GM12873 (cell line): ENCODE data around the gene STAU1.

Source experiments
- CTCF ChIP-seq: IDR thresholded peaks from 2 replicates; pipeline ENCODE4 v1.5.1; 2012; ENCODE audit warnings: low read depth, mild to moderate bottlenecking, moderate library complexity, low read length, control low read depth; ENCODE audit not compliant: insufficient read depth; ENCODE audit errors: missing control alignments

The STAU1 gene

DNA sequence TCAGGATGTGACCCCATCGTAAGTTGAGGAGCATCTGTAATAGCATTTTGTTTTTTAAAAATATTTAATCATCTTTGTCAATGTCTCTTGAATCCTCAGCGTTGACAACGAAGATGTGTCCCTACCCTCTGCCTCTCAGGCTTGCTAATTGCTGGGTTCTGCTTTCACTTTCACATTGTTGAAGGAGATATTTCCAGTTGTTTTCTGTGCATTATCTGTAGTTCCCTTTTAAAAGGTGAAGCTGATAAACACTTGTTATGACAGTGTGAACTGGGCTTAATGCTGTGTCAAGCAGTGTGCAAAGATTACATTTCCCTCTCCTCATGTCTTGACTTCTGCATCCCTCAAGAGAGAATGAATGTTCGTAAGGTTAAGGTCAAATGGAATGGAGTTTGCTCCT, 87.2 kb downstream of the STAU1 start:
- TF ChIP-seq CTCF: no peak

GRCh38 chr20:49099011-49099410, 89.1 kb downstream of the STAU1 start:
- TF ChIP-seq CTCF: no peak

- no peak for TF ChIP-seq CTCF
Observed at GRCh38 chr20:49098136-49098535, 90.0 kb downstream of the STAU1 start.

GRCh38 chr20:49097159-49097558, 91.0 kb downstream of the STAU1 start:
- no peak for TF ChIP-seq CTCF

DNA sequence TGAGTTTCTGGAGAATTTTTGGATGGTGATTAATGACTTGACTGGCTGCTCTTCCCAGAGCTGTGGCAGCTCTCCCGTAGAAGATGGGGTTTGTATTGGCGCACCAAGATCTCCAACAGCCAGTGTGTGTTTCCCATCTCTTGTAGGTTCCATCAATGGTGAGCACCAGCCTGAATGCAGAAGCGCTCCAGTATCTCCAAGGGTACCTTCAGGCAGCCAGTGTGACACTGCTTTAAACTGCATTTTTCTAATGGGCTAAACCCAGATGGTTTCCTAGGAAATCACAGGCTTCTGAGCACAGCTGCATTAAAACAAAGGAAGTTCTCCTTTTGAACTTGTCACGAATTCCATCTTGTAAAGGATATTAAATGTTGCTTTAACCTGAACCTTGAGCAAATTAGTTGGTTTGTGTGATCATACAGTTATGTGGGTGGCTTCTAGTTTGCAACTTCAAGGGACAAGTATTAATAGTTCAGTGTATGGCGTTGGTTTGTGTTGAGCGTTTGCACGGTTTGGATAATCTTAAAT, 91.9 kb downstream of the STAU1 start:
- TF ChIP-seq CTCF: no peak

DNA sequence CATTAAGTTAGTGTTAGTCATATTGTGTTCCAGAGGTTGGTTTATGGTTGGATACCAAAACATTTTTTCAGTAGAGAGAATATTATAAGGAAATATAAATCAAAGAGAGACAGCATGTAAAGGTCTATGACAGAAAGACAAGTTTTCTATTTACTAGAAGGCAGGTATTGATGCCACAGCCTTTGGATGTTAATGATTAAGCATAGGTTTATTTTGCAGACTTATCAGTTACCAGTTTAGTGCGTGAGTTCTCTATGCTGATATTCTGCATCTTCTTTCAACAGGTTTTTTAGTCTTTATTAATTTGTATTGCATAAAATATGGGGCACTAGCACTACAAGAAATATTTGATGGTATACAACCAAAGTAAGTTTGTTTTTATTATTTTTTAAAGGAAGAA, 96.4 kb downstream of the STAU1 start:
- no peak for TF ChIP-seq CTCF

- TF ChIP-seq CTCF: no peak
Observed at GRCh38 chr20:49091104-49091503, 97.0 kb downstream of the STAU1 start.

- no peak for TF ChIP-seq CTCF
Observed at GRCh38 chr20:49078310-49078709, 109.8 kb downstream of the STAU1 start.
